Activated T-helper 2 cell treated with anti-CD3 and anti-CD28 coated beads, Interferon-gamma antibody, Interleukin-2, Interleukin-4, amounts not matched to agents 10 μg/mL and 5 μg/mL and 100 μg/mL, durations not matched to agents 14 hours and 24 hours and 36 hours (primary cell): Measurements from ENCODE around the gene ZAP70. TPM values are rescaled to one million over a fixed set of nuclear protein-coding genes. Genes with fewer than 3 reads are reported as not detected.

Source experiments
- DNase-seq: peaks from one replicate; pipeline ENCODE4 v3.0.0; 2021; ENCODE audit warnings: low spot score
- H3K27ac Mint-ChIP-seq: one replicate; pipeline ENCODE4 v1.8.0; 2021; ENCODE audit warnings: mixed read lengths
- H3K27me3 Mint-ChIP-seq: one replicate; pipeline ENCODE4 v1.8.0; 2021; ENCODE audit warnings: low read depth, mixed read lengths
- H3K36me3 Mint-ChIP-seq: one replicate; pipeline ENCODE4 v1.8.0; 2021; ENCODE audit warnings: low read depth, mixed read lengths
- H3K4me1 Mint-ChIP-seq: one replicate; pipeline ENCODE4 v1.8.0; 2021; ENCODE audit warnings: low read depth, mixed read lengths
- H3K4me3 Mint-ChIP-seq: one replicate; pipeline ENCODE4 v1.8.0; 2021; ENCODE audit warnings: low read depth, mild to moderate bottlenecking, moderate library complexity, mixed read lengths
- H3K9me3 Mint-ChIP-seq: one replicate; pipeline ENCODE4 v1.8.0; 2021; ENCODE audit warnings: mixed read lengths
- intact Hi-C: fragments of 100-400 bp; cut with micrococcal nuclease; formaldehyde crosslinking; loops from one replicate; pipeline ENCODE4 v1.15.1; 2023
- total RNA-seq: library from RNA; stranded (reverse); gene quantifications from 2 replicates; pipeline ENCODE4 v1.2.3, GENCODE V29; 2022

The ZAP70 gene
- total RNA-seq, 1 donor from 2014 or later, result 234 TPM

DNA sequence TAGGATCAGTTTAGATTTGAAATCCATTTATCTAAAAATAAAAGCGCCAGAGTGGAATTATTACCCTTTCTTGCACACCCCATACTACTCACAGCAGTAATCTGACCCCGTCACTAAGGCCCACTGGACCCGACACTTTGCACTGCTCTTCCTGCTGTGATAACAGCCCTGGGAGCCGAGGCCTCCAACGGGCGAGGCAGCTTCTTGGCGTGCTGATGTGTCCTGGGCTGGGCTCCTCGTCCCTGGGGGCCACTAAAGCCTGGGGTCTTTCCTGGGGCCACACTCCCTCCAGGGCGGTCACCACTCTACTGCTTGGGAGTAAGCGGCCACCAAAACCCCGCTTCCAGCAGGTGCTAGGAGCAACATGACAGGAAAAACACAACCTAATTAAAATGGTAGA is 61.7 kb downstream of the ZAP70 start:
- Mint-ChIP-seq H3K4me3 (no peak overlapping the region), H3K27ac (no peak overlapping the region), H3K27me3 (no peaks in the 10 kb centered on the region), H3K4me1 (peaks cover 2% of the 10 kb centered on the region), H3K9me3 (no peaks in the 10 kb centered on the region), H3K36me3 (peaks cover 47% of the 10 kb centered on the region)
- DNase-seq, result no peak
- intact Hi-C loops, result no loop called here

DNA sequence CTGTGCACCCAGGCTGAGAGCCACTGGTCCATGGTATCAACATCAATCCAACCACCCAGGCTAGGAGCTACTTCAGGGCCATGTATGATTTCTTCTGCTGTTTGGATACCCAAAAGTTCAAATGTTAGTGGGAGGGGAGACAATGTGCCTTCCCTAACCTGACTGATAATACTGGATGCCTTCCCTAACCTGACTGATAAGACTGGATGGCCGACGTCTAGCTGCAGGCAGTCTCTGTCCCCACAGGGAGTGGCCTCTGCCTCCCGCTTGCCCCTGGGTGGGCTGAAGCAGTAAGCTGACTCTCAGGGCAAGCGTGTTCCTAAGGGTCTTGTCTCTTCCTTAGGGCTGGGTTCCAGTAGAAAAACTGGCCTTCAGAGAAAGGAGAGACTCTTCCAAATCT is 65.8 kb downstream of the ZAP70 start:
- DNase-seq, result no peak
- Mint-ChIP-seq H3K4me1 (no peaks in the 10 kb centered on the region), H3K27ac (no peak overlapping the region), H3K36me3 (peaks cover 30% of the 10 kb centered on the region), H3K27me3 (no peaks in the 10 kb centered on the region), H3K4me3 (no peak overlapping the region), H3K9me3 (no peaks in the 10 kb centered on the region)
- intact Hi-C loops, result no loop called here

DNA sequence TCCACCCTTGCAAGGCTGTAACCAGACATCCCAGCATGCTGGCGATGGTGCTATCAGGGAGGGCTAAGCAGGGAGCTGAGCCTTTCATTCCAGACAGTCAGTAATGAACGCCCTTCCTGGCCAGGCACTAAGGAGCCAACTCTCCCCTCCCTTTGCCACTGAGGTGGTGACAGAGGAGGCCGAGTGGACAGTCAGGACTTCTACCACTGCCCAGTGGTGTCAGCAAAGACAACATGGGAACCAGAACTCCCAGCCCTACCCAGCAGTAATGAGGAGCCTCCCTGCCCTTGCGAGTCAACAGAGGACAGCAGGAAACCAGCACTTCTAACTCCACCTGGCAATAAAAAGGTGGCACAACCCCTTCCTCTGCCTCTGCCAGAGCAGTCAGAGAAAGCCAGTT is 68.6 kb downstream of the ZAP70 start:
- no peaks in the 10 kb centered on the region for H3K27me3 Mint-ChIP-seq
- no peak for DNase-seq
- H3K27ac Mint-ChIP-seq, result no peak overlapping the region

DNA sequence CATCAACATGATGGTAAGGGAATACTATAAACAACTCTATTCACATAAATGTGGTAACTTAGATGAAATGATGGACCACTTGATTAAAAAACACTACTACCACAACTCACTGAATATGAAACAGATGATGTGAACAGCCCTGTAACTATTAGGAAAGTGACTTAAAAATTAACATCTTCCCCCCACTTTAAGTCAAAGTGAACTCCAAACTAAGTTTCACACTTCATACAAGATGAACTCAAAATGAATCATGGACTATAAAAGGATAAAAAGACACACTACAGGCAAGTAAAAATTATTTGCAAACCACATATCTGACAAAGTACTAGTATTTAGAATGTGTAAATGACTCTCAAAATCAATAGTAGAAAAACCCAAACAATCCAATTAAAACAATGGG is 71.6 kb downstream of the ZAP70 start:
- no peak for DNase-seq
- no peak overlapping the region for H3K4me3 Mint-ChIP-seq
- H3K4me1 Mint-ChIP-seq, result no peaks in the 10 kb centered on the region
- no peaks in the 10 kb centered on the region for H3K9me3 Mint-ChIP-seq
- no peaks in the 10 kb centered on the region for H3K27me3 Mint-ChIP-seq
- peaks cover 5% of the 10 kb centered on the region for H3K36me3 Mint-ChIP-seq
- intact Hi-C loops, result no loop called here
- no peak overlapping the region for H3K27ac Mint-ChIP-seq

More for the DNA sequence above, 68.6 kb downstream of the ZAP70 start:
- Mint-ChIP-seq H3K36me3 (peaks cover 11% of the 10 kb centered on the region), H3K4me3 (no peak overlapping the region), H3K9me3 (no peaks in the 10 kb centered on the region), H3K4me1 (no peaks in the 10 kb centered on the region)
- intact Hi-C loops, result no loop called here

DNA sequence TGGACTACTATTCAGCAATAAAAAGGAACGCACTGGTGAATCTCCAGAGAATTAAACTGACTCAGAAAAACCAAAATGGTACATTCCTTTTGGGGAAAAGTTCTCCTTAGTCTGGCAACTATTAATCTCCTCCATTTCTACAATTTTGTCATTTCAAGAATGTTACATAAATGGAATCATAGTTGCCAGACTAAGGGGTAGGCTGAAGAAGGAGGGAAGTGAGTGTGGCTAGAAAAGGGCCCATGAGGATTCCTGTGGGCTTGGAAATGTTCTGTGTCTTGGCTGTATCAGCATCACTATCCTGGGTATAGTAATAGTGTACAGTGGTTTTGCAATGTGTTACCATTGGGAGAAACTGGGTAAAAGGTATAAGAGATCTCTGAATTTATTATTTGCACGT is 72.4 kb downstream of the ZAP70 start:
- Mint-ChIP-seq H3K36me3 (peaks cover 7% of the 10 kb centered on the region), H3K4me3 (no peak overlapping the region), H3K27ac (no peak overlapping the region), H3K9me3 (no peaks in the 10 kb centered on the region), H3K4me1 (no peaks in the 10 kb centered on the region), H3K27me3 (no peaks in the 10 kb centered on the region)
- DNase-seq, result no peak
- intact Hi-C loops, result no loop called here

DNA sequence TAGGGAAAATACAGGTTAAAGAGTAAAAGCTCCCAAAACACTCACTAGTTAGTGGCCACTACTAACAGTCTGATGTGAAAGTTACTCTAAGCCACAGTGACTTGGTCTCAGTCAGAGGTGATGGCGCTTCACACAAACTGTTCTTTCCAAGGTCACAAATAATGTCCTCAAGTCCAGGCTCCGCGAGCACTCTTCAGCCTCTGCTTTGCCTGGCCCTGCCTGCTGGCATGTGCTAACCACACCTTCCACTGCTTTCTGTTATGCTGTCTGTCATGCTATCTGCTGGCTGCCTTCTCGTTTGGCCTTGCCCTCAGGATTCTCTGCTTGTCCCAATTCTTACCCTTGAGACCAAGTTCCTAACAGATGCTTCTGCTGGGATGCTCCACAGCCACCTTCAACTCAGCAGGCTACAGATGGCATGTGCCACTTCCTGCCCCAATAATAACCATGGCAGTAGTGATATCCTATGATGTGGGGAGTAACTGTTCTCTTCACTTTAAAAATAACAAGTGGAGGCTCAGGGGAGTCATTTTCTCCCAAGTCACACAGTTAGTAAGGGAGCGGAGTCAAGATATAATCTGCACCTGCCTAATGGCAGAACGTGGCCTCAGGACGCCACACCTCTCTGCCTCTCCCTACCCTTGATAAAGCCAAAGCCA is 75.7 kb downstream of the ZAP70 start:
- Mint-ChIP-seq H3K4me3 (no peak overlapping the region), H3K4me1 (no peaks in the 10 kb centered on the region), H3K27ac (no peak overlapping the region), H3K9me3 (no peaks in the 10 kb centered on the region), H3K27me3 (no peaks in the 10 kb centered on the region), H3K36me3 (peaks cover 24% of the 10 kb centered on the region)
- no peak for DNase-seq
- intact Hi-C loops, result no loop called here

Other genes starting within 250 kb of the ZAP70 start
- 44.6 and 46.0 TPM in 2 replicates for gene ANKRD36B, start 123.7 kb upstream of the ZAP70 start, total RNA-seq
- gene COX5B, start 67.5 kb upstream of the ZAP70 start, total RNA-seq, result 217 and 237 TPM in 2 replicates
- gene ACTR1B, start 49.5 kb upstream of the ZAP70 start, total RNA-seq, result 142 and 147 TPM in 2 replicates
- 17.2 and 21.8 TPM in 2 replicates for gene C2orf92, start 43.9 kb upstream of the ZAP70 start, total RNA-seq